Measurements from ENCODE around the gene RBPMS2.

The RBPMS2 gene

DNA sequence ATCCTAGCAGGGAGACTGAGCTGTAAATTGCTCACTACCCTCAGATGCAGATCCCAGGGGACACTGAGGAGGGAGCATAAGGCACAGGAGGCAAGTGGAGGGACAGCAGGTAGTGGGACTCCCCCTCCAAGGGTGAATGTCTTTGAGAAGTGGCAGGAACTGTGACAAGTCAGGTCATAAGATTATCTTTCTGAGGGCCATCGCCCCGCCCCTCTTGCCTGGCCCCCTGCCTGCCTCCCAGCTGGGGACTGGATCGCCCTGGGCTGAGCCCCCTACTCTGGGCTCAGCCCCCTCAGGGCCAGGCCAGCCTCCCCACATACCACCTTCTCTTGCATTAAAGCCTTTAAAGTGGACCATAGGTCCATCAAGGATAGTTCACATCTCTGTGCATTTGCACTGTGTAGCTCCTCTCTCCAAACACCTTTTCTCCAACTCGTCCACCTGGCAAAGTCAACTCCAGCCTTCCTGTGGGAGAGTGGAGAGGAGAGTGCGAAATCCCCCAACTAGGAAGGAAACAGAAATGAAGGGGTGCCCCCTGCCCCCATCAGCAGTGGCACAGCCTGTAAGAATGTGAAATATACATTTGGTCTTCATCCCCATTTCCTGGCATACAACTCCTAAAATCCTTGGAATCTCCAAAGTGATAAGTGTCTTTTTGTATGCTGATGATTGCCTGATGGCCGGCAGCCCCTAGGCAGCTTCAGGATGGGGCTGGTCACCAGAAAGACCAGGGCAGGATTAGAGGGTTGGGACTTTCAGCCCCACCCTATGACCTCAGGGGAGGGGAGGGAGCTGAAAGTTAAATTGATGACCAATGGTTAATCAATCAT is 35.3 kb upstream of the RBPMS2 start:
- Histone ChIP-seq H3K9me3 (no peaks in the 10 kb centered on the region), H3K36me3 (no peaks in the 10 kb centered on the region)

DNA sequence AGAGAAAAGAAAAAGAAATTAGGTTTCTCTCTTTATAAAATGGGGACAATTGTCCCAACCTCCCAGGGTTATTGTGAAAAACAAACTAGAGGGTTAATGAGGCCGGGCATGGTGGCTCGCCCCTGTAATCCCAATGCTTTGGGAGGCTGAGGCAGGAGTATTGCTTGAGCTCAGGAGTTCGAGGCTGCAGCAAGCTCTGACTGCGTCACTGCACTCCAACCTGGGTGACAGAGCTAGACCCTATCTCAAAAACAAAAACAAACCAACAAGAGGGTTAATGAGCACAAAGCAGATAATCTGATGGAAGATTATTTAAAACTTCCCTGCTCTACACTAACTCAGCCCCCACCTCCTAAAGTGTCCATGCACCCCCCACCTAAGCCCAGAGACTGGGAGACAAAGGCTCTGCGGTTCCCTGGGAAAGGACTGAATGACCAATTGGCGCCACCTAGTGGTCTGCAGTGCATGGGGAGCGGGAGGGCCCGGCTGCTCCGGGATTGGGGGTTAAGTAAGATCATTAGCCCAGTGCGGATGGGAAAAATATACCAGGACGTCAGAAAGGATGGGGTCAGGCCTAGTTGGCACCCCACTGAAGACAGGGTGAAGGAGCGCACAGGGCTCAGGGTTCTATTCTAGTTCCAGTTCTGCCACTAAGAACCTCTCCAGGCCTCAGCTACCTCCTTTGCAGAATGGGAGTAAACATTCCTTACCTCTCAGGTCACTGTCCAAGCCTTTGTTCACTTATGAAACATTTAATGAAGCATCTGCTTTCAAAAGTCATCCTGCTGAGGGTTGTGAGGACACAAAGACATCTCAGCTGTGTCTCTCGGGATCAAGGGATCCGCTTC is 34.5 kb upstream of the RBPMS2 start:
- TF ChIP-seq, protein P1, sequence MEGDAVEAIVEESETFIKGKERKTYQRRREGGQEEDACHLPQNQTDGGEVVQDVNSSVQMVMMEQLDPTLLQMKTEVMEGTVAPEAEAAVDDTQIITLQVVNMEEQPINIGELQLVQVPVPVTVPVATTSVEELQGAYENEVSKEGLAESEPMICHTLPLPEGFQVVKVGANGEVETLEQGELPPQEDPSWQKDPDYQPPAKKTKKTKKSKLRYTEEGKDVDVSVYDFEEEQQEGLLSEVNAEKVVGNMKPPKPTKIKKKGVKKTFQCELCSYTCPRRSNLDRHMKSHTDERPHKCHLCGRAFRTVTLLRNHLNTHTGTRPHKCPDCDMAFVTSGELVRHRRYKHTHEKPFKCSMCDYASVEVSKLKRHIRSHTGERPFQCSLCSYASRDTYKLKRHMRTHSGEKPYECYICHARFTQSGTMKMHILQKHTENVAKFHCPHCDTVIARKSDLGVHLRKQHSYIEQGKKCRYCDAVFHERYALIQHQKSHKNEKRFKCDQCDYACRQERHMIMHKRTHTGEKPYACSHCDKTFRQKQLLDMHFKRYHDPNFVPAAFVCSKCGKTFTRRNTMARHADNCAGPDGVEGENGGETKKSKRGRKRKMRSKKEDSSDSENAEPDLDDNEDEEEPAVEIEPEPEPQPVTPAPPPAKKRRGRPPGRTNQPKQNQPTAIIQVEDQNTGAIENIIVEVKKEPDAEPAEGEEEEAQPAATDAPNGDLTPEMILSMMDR (IDR thresholded peaks at IDR 0.05), result peak; percentile 88
- H3K4me3 ChIP-seq (ENCODE audit: low read depth in 1 of 2, low read length in 1 of 2), result no peak overlapping the region

More for the DNA sequence above, 35.3 kb upstream of the RBPMS2 start:
- Histone ChIP-seq H3K4me3 (ENCODE audit: low read depth in 1 of 2, low read length in 1 of 2) (no peak overlapping the region), H3K4me1 (ENCODE audit: control insufficient read depth in 1 of 2, insufficient read depth in 1 of 2, low read depth in 1 of 2, low read length in 1 of 2) (peaks cover 10 to 18% of the 10 kb centered on the region in 2 experiments), H3K27me3 (peaks cover 12% of the 10 kb centered on the region), H3K27ac (no peak overlapping the region)
- TF ChIP-seq, protein P1 (IDR thresholded peaks at IDR 0.05), result no peak

DNA sequence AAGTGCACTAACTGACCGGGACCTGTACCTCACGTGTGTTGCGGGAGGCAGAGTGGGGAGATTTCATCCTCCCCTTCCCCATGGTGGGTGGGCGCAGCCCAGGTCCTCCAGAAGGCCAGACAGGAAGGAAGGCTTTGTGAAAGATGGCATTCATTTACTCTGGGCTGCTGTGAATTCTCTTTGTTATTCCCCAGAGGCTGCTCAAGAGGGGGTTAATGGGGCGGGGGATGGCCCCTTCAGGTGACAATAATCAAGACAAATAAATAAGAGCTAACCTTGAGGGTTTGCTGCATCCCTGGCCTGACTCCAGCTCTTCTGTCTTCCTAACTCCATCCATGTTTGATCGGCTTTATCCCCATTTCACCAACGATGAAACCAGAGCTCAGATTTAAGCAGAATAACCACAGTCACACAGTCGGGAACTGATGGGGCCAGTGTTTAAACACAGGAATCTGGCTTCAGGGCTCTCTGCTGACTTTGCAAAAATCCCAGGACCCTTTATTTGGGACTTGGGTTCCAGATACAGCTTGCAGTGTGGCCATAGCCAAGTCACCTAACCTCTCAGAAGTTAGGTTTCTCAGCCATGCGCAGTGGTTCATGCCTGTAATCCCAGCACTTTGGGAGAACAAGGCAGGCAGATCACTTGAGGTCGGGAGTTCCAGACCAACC is 33.5 kb upstream of the RBPMS2 start:
- TF ChIP-seq, protein P1 (IDR thresholded peaks at IDR 0.05), result no peak
- H3K4me3 ChIP-seq (ENCODE audit: low read depth in 1 of 2, low read length in 1 of 2), result no peak overlapping the region
- H3K9me3 ChIP-seq, result no peaks in the 10 kb centered on the region
- H3K27me3 ChIP-seq, result peaks cover 12% of the 10 kb centered on the region
- H3K27ac ChIP-seq, result no peak overlapping the region
- H3K4me1 ChIP-seq (ENCODE audit: control insufficient read depth in 1 of 2, insufficient read depth in 1 of 2, low read depth in 1 of 2, low read length in 1 of 2), result peaks cover 0 to 6% of the 10 kb centered on the region in 2 experiments
- no peaks in the 10 kb centered on the region for H3K36me3 ChIP-seq

More for the DNA sequence above, 34.5 kb upstream of the RBPMS2 start:
- Histone ChIP-seq H3K27ac (no peak overlapping the region), H3K27me3 (peaks cover 12% of the 10 kb centered on the region), H3K4me1 (ENCODE audit: control insufficient read depth in 1 of 2, insufficient read depth in 1 of 2, low read depth in 1 of 2, low read length in 1 of 2) (peaks cover 4 to 10% of the 10 kb centered on the region in 2 experiments), H3K36me3 (no peaks in the 10 kb centered on the region), H3K9me3 (no peaks in the 10 kb centered on the region)

DNA sequence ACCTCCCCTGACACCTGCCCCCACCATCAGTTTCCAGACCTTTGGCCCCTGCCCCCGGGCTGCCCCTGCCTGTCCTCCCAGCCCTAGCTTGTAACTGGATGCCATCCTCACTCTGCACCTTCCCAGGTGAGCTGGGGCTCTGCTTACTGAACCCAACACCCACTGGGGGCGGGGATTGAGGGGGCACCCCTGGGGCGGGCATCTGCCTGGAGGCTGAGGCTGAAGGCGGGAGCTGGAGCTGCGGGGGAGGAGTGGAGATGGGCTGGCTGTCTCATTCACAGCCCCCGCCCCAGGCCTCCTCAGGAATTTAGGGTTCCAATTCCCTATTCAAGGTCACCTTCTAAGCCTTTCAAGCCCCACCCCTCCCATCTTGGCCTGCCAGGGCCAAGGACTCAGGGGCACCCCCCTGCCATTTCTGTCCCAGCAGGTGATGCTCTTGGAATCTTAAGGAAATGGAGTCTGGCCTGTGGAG is 32.4 kb upstream of the RBPMS2 start:
- Histone ChIP-seq H3K4me3 (ENCODE audit: low read depth in 1 of 2, low read length in 1 of 2) (no peak overlapping the region), H3K9me3 (no peaks in the 10 kb centered on the region), H3K36me3 (no peaks in the 10 kb centered on the region), H3K27ac (no peak overlapping the region), H3K4me1 (ENCODE audit: control insufficient read depth in 1 of 2, insufficient read depth in 1 of 2, low read depth in 1 of 2, low read length in 1 of 2) (peaks cover 0 to 6% of the 10 kb centered on the region in 2 experiments), H3K27me3 (peaks cover 12% of the 10 kb centered on the region)
- TF ChIP-seq, protein P1 (IDR thresholded peaks at IDR 0.05), result no peak

DNA sequence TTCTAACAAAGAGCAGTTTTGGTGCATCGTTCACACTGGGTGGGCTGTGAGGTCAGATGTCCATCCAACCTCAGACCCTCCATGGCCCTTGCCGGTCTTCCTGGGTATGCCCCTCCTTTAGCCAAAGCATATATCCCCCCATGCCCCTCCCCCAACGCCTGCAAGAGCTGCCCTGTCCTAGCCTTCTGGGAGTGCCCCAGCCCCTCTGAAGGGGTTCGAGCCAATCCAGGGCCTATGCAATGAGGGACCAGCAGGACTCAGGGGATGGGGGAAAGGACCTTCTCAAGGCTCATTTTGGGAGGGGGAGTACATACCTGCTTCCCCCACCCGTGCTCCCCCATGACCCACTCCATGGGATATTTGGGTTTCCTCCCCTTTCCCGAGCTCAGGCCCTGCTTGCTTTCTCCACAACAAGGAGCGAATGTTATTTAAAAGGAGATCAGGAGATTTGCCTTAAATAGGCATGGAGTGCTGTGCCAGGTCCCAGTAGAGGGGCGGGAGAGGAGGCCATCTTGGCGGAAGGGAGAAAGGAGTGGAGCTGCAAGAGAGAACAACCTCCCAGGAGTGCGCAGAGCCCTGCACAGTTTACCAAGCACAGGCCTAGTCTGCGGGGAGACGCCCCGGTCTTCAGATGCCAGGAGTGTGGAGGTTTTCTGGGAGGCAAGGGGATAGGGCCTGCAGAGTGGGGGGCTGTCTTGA is 31.8 kb upstream of the RBPMS2 start:
- TF ChIP-seq, protein P1 (IDR thresholded peaks at IDR 0.05), result no peak
- Histone ChIP-seq H3K27ac (no peak overlapping the region), H3K27me3 (peaks cover 12% of the 10 kb centered on the region), H3K9me3 (no peaks in the 10 kb centered on the region), H3K36me3 (no peaks in the 10 kb centered on the region), H3K4me1 (ENCODE audit: control insufficient read depth in 1 of 2, insufficient read depth in 1 of 2, low read depth in 1 of 2, low read length in 1 of 2) (peaks cover 0 to 6% of the 10 kb centered on the region in 2 experiments), H3K4me3 (ENCODE audit: low read depth in 1 of 2, low read length in 1 of 2) (no peak overlapping the region)
